DMS114 treated with DMSO at 0.1 percent for 48 hours (cell line): ENCODE data around the gene RNU6-1.

Source experiments
- DNase-seq: peaks from one replicate; lab custom pipeline; 2025; ENCODE audit not compliant: unreplicated experiment; lab: John Stamatoyannopoulos, UW

Gene RNU6-1

DNA sequence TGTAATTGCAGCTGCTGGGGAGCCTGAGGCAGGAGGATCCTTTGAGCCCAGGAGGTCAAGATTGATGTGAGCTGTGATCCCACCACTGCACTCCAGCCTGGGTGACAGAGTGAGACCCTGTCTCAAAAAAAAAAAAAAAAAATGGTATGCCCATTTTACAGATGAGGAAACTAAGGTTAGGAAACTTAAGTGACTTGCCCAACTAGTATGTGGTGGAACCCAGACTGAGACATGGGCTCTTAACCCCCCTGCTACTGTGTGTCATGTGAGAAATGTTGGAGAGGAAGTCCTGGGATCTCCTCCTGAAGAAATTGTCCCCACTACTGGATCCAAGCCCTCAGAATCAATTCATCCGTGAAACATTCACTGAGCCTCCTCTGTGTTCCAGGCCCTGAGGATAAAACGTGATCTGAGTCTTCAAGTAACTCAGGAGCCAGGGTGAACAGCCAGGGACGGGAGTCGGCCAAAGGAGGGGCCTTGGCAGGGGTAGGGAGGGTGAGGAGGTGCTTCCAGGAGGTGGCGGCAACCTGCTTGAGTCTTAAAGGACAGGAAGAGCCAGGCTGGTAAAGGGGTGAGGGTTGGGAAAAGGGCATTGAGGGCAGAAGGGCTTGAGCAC, 19.6 kb upstream of the RNU6-1 start:
- no peak for DNase-seq

DNA sequence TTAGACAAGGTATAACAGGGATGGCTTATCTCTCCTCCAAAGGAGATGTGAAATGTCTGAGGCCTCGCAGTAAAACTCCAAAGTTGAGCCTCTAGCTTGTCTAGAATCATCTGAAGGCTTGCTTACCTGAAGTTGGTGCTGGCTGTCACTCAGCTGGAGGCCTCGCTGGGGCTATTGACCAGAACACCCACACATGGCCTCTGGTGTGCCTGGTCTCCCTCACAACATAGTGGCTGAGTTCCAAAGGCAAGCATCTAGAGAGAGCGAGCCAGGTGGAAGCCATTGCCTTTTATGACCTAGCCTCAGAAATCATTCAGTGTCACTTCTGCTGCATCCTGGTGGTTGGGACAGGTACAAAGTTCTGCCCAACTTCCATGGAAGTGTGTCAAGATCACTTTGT, 17.4 kb upstream of the RNU6-1 start:
- DNase-seq = no peak

DNA sequence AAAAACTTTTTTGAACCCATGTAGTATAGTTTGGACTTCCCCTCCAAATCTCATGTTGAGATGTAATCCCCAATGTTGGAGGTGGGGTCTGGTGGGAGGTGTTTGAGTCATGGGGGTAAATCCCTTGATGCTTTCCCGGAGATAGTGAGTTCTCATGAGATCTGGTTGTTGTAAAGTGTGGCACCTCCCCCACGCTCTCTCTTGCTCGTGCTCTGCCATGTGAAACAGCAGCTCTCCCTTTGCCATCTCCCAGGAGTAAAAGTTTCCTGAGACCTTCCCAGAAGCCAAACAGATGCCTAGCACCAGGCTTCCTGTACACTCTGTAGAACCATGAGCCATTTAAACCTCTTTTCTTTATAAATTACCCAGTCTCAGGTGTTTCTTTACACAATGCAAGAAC, 16.0 kb upstream of the RNU6-1 start:
- DNase-seq = no peak

GRCh38 chr15:67854358-67854757, 14.5 kb upstream of the RNU6-1 start:
- no peak for DNase-seq

DNA sequence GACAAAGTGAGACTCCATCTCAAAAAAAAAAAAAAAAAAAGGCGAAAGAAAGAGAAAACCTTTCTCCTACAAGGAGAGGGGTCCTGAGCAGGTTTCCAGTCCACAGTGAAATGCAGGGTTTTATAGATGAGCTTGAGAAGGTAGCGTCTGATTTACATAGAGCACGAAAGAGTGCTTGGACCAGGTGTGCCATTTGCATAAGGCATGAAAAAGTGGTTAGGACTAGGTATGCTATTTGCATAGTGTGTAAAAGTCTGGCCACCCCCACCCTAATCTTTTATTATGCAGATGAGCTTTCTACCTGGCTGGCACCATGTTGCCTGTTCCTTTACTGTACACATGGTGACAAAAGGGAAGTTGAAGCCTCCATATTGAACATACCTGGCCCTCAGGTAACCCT, 13.6 kb upstream of the RNU6-1 start:
- DNase-seq = no peak

- DNase-seq = no peak
Measured at GRCh38 chr15:67852418-67852817, 12.6 kb upstream of the RNU6-1 start.

GRCh38 chr15:67850994-67851571, 11.2 kb upstream of the RNU6-1 start:
- DNase-seq = no peak

DNA sequence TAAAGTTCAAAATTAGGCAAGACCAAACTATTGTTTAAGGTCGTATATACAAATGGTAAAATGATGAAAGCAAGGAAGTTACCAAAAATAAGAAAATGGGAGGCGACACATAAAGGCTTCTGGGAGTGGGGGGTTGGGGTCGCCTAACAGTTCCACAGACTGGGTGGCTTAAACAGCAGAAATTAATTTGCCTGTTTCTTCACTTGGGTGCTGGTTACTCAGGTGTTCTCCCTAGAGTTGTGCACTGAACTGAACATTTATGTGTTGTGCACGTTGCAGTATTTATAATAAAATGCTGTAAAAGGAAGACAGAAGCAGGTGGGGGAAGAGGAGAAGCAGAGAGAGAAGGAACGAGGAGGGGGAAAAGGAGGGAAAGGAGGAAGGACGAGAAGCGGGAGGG, 10.5 kb upstream of the RNU6-1 start:
- DNase-seq = no peak

DNA sequence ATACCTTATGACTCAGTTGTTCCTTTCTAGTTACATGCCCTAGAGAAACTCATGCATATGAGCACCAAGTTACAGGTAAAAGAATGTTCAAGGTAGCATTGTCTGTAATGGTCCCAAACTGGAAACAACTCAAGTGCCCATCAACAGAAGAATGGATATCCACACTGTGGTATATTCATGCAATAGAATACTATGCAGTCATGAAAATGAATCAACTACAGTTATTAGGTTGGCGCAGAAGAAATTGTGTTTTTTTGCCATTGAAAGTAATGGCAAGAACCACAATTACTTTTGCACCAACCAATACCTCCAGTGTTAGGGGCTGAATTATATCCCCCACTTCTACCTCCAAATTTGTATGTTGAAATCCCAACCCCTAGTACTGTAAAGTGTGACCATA, 9.7 kb upstream of the RNU6-1 start:
- DNase-seq = no peak

DNA sequence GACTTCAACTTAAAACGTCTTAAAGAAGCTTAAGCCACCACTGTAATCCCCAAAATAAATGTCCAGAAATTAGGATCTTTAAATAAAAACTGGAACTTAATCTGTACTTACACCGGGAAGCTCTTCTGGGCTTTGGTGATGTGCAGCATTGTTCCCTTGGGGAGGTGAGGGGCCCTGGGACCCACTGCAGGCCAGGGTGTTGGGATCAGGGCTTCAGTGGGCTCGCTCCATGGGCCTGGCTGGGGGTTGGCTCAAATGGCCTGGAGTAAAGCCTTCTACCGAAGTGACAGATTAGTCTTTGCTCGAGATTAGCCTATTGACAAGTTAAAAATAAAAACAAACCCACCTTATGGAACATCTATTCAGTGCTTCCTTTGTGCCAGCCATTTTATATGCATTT, 6.1 kb upstream of the RNU6-1 start:
- DNase-seq = no peak

GRCh38 chr15:67843571-67844387, 3.9 kb upstream of the RNU6-1 start:
- DNase-seq = no peak

- DNase-seq = no peak
Measured at GRCh38 chr15:67843092-67843501, 3.3 kb upstream of the RNU6-1 start.

DNA sequence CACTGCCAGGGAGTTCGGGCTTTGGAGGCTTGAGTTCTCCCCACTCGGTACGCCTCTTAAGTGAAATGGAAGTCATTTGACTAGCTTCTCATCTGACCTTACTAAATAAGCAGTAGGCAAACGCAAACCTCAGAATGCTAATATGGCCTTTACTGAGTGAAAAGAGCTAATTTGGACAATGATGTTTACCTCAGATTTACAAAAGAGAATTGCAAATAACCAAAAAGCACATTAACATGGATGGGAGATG, 1.6 kb upstream of the RNU6-1 start:
- no peak for DNase-seq

DNA sequence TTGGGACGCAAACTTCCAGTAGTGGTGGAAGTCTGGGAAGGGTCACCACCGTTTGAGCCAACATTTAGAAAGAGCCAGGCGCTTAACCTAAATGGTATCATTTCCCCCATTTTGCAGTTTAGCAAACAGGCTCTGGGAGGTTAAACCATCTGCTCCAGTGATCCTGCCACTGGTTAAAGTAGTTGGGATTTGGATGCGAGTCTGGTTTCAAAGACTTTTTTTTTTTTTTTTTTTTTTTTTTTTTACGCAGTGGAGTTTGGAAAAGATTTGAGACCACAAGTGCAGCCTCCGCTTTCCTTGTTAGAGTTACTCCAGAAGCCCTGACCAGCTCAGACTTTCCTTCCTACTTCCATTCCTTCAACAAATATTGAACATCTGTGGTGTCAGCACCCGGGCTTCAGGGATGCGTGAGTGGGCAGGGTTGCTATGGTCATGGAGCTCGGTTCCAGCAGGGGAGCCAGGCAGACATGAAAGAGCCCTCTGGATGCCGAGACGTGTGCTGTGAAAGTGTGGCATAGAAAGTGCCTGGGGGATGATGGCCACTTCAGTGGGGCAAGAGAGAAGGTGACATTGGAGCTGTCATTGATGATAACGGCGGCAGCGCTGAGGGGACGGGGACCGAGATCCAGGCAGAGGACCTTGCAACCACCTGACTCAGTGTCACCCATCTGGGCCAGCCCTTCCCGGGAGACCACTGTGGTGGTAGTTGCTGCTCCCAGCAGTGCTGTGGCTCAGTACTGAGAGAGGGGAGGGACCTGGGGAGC, 1.1 kb upstream of the RNU6-1 start:
- peak; percentile 41 for DNase-seq

DNA sequence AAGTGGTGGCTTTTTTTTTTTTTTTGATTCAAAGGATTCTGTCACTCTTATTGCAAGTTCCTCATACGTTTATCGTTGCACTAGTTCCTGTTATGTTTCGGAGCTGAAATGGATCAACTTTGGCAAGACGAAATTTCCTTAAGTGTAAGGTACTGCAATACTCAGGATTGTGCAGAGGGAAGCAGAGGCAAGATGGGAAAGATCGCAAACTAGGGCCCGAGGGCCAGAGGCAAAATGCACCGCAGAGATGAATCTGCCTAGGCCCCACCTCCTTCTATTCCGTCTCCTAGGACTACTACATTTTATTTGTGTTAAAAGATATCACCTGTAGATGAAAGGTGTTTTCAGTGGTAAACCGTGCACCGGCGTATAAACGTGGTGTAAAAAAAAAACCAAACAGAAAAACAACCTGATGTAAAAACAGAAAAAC, 331 bp downstream of the RNU6-1 start:
- peak; percentile 89 for DNase-seq

DNA sequence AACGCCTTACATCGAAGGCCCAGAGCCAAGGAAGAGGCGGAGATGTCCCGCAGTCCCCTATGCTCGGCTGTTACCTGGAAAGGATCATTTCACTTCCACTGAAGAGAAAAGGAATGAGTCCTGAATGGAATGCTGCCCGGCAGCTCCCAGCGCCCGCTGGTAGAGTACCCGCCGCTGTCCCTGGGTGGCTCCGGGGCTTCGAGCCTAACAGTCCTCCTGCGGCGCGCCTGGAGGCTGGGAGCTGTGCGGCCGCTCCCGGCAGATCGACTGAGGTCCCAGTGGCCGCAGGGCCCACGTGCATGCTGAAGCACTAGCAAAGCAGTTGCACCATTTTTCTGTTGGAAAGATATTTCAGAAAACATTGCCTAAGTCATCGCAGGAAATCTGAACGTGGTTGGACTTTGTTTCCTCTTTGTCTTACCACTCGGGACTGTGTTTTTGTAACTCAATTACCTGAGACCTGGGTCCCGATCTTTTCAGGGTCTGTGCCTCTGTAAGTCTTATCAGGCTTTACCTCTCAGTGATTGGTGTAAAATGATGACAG, 984 bp downstream of the RNU6-1 start:
- DNase-seq = peak; percentile 47

DNA sequence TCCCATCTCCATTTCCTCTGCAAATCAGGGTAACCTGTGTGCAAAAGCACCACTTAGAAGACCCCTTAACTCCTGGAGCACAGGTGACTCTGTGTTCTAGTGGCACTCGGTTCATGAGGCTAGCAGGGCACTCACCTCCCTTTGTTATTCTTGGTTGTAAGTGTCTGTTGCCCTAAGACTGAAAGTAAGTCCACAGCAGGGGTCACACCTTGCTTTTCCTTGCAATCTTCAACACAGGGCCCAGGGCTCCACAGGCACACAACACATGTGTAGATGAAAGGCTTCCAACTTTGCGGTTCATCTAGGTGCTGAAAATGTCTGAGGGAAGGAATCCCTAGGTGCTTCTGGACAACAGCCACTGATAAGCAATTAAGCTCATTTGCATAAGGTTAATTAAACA, 2.9 kb downstream of the RNU6-1 start:
- DNase-seq = no peak

DNA sequence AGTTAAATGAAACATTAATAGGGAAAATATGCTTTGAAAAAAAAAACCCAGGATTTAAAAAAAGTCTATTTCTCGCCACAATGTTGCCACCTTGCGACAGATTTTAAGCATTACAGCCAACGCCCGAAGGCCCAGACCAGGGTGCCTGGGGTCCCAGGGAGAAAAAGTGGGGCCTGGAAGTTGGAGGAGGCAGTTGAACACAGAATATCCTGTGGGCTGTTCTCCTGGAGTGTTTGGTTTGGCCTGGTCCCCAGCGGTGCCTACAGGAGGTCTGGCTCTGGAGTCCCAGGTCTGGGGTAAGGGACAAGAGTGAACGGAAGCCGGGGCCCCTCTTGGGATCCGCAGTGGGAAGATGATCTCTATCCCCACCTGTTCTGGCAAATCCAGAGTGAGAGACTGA, 3.4 kb downstream of the RNU6-1 start:
- DNase-seq = peak; percentile 53

DNA sequence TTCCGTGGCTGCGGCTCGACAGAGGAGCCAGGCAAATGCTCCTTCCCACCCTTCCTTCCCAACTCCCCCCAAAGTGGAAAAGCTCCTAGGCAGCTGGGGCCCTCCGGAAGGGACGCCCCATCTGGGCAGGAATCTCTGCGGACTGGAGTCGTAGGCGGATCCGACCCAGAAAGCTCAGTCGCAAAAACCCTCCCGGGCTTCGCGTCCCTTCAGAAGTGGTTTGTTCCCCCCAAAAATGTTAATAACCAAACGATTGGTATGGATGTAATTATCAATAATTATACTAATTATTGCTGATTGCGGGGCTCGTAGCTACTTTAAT, 3.8 kb downstream of the RNU6-1 start:
- DNase-seq = no peak

DNA sequence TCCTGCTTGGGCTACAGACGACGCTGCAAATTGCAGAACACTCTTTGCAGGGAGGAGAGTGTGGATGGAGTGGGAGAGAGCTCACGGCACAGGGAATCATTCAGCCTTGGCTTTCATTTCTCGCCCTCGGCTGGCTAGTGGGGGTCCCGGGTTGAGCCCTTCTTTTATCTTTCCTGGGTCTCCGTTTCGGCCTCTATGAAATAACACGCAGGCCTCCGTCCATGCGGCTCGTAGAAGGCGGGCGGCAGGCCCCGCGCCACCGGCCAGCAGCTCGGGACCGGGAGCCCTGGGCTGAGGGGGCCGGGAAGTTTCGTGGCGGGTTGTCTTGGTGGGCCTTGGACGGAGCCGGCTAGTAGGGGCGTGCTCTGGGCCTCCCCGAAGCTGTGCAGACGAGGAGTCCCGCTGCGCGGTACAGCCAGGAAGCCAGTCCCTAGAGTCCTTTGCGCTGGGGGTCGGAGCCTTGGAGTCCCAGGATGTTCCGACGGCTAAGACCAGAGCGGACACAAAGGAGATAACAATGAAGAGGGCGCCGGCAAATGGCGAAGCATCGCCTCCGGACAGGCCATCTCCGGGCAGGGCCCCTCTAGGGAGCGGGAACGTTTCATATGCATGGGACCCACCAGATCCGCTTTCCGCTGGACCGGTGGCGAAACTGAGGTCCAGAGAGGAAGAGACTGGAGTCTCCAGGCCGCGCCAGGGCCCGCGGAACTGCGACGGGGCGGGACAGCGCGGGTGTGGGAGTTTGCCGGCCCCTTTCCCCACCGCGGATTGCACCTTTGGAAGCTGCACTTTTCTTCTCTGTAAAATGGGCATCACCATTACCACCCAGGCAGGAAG, 4.3 kb downstream of the RNU6-1 start:
- DNase-seq = no peak
